HT1080 (cell line): ENCODE measurements around the gene STRN. TPM values are rescaled to one million over a fixed set of nuclear protein-coding genes. Genes with fewer than 3 reads are reported as not detected.
"Not testable (repeated sequence)": the region's sequence is repeated elsewhere in the genome, so short reads cannot be mapped to it uniquely, and the experiment has no call there.

Experiments used
- DNase-seq: peaks from one replicate; pipeline ENCODE4 v3.0.0-alpha.2; 2015; ENCODE audit warnings: low read depth
- total RNA-seq: library from RNA; depleted of rRNA; stranded (reverse); fragments of >200 nt; shearing (Covaris generic); gene quantifications from 2 replicates; pipeline ENCODE4 v1.2.3, GENCODE V29; 2014

STRN gene
- total RNA-seq, 1 experiment from 2014 or later: 14.8 TPM

DNA sequence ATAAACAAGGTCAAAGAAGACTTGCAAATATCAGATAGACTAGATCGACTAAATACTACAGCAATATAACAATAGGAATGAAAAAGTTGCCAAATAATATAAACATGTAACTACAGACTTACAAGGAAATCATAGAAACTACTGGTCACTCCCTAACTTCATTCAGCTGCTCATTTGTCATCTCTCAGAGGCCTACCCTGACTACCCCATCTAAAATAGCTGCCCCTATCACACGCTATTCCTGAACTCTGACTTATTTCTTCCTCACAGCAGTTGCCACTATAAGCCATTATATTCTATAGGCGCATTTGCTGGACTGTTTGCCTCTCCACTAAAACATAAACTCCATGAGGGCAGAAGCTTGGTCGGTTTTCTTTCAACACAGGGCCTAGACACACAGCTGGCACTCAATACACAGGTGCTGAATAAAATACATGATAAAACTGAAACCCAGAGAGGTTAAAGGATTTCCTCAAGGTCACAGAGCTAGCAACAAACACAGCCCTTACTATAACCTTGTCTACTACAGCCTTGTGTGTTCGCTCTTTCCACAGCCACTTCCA lies 1.8 kb downstream of the STRN start:
- DNase-seq: no peak

DNA sequence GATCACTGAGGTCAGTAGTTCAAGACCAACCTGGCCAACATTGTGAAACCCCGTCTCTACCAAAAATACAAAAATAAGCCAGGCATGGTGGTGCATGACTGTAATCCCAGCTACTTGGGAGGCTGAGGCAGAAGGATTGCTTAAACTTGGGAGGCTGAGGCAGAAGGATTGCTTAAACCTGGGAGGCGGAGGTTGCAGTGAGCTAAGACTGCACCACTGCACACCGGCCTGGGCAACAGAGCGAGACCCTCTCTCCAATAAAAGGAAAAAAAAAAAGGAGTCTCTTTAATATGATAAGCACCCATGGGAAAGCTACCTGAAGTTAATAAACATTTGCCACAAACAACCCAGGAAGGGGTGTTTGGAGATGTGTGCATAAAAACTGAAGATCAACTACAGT lies 2.6 kb downstream of the STRN start:
- DNase-seq: no peak

DNA sequence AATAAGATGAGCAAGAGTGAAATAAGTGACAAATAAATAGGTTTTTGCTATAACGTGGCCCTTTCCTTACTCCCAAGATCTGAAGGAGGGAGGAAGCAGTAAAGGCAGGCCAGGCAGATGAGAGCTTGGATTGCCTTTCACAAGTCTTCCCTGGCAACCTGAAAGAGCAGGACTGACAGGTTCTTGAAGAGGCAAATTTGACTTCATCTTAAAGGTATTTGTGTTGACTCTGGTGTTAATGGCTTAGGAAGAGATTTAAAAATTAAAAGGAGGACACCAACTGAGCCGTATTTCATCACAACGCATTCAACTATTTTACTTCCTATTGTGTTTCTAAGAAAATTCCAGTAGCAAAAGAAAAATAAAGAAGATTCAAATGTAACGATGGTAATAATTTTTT lies 3.2 kb downstream of the STRN start:
- DNase-seq: no peak

DNA sequence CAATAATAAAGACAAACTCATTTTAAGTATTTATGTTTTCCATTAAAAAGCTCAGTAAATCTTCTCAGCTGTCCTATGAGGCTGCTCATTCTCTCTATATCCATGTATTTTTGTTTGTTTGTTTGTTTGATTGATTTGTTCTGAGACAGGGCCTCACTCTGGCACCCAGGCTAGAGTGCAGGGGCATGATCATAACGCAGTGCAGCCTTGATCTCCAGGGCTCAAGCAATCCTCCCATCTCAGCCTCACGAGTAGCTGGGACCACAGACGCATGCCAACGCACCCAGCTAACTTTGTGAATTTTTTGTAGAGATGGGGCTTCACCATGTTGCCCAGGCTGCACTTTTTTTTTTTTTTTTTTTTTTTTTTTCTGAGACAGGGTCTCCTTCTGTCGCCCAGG lies 5.6 kb downstream of the STRN start:
- no peak for DNase-seq

DNA sequence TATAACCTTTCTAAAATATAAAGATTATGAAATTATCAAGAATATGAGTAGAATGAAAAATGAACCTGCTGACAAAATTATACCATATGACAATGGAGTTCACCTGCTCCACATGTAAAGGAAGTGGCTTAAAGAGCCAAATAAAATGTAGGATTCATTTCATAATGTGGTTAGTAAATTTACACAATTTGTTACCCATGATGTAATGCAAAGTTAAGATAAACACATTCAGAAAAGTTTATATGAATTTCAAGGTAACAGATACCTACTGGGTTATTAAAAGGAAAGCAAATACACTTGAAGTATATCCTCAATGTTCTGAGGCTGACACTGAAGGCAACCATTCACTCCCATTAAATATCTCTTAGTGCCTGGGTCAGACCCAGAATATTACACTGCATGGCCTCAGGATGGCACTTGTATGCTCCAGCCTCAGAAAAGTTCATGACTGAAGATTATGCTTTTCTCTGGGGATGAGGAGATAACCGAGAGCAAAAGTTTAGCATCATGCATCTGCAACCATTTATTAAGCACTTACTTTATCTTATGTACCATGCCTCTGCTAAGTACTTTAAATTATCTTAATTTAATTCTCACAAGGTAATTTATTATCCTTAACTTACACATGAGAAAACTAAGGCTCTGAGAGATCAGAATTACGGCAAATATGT lies 6.2 kb downstream of the STRN start:
- no peak for DNase-seq

DNA sequence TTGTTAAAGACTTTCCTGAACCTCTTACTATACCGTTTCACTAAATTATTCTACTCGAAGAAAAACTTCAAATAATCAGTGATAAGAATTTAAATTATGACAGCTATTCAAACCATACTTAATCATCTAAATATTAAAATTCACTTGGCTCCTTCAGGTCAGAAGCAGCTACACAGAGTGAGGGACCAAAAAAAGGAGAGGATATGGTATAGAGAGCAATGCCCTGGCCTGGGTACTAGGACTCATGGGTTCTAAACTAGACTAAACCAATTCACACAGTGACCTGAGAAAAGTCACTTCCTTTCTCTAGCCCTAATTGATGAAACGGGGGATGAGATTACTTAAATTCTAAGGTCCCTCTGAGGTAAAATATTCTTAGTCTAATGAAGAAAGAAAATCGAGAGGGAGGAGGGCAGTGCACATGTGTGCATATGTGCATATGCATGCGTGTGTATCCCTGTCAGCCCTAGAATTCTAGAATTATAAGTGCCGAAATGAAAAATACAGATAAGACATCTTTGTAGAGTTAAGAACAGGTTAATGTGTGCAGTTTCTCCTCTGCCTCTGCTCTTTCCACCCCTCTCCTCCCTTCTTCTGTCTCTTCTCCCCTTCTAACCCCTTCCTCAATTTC lies 11.2 kb downstream of the STRN start:
- DNase-seq: no peak

DNA sequence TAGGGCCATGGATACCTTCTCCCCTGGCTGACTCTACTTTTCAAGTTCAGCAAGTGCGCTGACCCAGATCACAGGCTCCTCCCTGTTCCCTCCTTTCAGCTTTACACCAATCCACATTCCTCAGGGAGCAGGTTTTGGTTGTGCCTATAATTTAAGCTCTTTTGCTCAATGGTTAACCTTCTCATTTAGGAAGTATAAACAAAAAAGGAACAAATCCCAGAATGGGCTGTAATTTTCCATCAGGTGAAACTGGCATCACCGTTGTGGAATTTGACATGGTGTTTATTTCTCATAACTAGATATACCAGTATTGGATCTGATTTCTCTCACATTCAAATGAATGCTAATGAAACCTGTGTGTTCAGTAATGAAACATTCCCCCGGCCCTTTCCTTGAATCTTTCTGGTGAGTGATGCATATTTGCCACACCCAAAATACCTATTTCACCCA lies 13.6 kb downstream of the STRN start:
- no peak for DNase-seq

DNA sequence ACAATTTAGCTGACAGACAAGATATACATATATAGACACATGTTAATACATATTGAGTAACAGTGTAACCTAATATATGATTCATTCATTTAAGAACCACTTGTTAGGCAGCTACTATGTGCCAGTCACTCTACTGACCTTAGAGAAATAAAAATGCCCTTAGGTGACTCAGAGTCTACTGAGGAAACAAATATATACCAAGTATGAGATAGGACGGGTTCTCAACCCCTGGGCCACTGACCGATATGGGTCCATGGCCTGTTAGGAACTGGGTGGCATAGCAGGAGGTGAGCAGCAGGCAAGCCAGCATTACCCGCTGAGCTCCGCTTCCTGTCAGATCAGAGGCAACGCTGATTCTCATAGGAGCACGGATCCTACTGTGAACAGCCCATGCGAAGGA lies 14.8 kb downstream of the STRN start:
- peak; percentile 74 for DNase-seq

DNA sequence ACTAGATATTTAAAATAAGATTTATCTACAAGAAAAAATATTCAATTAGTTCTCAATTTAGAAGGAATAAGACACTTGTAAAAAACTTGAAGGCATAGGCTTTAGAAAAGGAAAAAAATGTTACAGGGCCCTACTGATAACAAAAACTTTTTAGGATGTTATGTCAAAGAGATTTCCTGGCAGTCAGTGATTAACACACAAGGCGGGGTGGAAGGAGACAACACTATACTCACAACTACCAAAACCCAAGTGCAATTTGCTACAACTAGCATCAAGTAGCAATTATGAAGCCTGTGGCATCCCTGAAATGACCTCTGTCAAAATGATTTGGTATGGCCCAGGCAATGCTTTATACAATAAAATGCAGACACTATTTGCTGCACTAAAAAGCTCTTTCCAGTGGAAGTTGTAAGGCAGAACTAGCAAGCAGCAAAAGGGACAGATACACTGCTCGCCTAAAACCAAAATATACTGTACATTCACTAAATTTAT lies 15.3 kb downstream of the STRN start:
- no peak for DNase-seq

DNA sequence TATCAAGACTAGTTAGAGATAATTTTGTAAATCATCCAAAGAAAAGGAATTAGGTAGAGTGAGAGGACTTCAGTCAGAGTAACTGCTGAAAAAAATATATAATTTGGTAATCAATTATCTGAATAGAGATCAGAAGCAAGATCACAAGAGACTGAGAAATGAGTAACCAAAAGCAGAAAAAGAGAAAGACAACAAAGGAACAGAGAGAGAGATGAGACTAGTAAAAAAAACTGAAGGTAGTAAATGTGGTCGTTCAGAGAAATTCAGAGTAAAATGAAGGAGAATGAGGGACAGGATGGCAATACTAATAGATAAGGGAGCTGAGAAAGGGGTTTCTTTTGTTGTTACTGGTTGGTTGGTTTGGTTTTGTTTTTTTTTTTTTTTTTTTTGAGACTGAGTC lies 16.5 kb downstream of the STRN start:
- DNase-seq: no peak

DNA sequence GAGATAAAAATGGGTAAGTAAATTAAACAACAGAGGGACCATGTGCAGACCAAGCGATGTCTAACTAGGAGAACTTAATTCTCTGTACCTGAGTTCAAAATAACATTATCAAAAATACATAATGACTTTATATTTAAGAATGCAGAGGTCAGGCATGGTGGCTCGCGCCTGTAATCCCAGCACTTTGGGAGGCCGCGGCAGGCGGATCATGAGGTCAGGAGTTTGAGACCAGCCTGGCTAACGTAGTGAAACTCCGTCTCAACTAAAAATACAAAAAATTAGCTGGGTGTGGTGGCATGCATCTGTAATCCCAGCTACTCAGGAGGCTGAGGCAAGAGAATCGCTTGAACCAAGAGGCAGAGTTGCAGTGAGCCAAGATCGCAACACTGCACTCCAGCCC lies 21.1 kb downstream of the STRN start:
- DNase-seq: not testable (repeated sequence)

DNA sequence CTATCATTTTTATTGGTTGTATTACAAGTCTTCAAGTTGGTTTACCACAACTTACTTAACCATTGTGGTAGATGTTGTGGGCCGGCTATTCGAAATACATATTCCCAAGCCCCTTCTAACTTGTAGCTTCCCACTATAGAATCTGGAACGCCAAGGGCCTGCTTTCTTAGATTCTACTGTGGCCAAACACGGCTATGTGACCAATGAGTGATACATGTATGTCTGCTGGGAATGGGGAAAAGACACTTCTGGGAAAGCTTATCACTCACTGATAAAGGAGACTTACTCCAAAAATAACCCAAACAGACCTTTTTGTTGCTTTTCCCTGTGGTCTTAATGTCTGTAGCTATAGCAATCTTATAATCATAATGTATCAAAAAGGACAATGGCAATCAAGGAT lies 24.5 kb downstream of the STRN start:
- no peak for DNase-seq

DNA sequence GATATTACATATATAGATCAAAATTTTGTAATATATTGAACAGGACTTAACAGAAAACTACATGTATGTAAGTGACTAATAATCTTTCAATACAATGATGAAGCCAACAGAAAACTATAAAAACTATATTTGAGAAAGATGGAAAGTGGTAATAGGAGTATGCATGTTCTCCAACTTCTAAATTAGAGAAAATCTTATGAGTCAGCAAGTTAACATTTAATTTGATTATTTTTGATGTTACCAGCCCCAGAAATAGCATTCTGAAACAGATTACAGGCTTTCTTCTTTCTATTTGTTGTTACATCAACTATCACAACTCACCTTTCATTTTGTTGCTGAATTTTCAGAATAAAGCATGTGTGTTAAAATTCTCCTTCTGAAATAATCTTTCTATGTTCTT lies 29.8 kb downstream of the STRN start:
- not testable (repeated sequence) for DNase-seq

DNA sequence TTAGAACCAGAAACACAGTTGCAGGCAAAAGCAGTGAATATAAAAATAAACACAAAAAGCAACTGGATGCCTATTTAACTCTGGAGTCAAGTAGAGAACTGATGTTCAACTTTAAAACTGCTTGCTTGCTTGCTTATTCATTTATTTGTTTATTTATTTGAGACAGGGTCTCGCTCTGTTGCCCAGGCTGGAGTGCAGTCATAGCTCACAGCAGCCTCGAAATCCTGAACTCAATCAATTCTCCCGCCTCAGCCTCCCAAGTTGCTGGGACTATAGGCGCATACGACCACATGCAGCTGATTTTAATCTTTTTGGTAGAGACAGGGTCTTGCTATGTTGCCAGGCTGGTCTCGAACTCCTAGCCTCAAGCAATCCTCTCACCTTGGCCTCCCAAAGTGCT lies 34.6 kb downstream of the STRN start:
- not testable (repeated sequence) for DNase-seq

DNA sequence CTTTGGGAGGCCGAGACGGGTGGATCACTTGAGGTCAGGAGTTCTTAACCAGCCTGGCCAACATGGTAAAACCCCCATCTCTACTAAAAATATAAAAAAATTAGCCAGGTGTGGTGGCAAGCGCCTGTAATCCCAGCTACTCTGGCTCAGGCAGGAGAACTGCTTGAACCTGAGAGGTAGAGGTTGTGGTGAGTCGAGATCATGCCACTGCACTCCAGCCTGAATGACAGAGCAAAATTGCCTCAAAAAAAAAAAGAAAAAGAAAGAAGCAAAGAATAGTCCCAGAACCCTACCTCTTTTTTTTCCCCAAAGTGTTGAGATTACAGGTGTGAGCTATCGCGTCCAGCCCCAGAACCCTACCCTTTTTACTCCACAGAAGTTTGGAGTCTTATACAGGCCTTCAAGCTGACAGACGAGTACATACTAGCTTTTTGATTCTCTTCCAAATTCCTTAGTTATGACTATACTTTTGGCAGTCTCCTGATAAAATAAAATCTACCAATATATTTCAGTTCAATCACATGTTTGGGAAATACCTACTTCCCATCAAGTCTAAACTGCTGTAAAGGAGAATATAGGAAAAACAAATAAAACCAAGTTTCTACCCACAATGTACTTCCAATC lies 35.4 kb downstream of the STRN start:
- DNase-seq: peak; percentile 71

DNA sequence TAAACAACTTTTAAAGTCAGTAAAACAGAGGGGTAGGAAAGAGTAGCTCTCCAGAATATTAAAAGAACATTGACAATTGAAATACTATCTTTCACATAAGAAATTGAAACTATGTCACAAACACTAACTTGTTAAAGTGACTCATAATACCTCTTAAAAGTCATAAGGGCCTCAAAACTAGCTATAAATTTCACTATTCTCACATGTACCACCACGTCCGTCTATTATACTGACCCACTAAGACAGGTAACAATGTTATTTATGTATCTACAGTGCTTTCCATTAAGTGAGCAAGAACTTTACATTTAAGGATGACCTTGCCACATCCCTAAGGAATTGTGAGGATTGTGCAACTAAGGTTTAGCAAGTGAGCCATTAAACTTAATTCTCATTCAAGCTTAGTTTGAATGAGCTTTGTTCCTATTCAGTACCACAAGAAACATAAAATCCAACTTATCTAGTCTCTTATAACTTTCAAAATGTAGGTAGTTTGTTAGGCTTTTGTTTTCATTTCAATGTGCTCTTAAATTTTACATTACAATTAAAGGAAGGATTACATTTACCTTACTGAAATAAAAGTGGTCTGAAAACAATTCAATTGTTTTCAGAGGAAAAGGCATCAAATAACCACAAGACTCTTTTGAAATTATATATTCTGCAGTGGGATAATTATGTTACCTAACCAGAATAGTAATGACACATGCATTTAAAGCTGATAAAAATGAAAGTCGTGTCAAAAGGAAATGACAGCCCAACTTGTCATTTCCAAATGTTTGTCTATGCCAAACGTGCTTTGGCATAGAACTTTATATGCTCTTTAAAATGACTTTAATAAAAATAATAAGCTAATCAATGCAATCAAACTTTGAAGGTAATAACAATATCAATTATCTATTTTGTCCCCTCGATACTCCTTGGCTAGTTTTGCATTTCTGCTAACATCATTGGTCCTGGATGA lies 39.9 kb downstream of the STRN start:
- not testable (repeated sequence) for DNase-seq

DNA sequence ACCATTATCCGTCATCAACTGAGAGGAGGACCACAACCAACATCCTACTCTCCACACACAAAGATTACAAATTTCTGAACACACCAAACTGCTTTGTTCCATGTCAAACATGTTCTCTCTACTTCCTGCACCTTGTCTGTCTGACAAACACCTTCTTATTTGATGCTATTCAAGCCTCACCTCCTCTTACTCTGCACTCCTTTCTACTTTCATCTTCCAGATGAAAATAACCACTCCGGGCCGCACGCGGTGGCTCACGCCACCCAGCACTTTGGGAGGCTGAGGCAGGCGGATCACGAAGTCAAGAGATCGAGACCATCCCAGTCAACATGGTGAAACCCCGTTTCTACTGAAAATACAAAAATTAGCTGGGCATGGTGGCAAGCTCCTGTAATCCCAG lies 43.7 kb downstream of the STRN start:
- DNase-seq: not testable (repeated sequence)

DNA sequence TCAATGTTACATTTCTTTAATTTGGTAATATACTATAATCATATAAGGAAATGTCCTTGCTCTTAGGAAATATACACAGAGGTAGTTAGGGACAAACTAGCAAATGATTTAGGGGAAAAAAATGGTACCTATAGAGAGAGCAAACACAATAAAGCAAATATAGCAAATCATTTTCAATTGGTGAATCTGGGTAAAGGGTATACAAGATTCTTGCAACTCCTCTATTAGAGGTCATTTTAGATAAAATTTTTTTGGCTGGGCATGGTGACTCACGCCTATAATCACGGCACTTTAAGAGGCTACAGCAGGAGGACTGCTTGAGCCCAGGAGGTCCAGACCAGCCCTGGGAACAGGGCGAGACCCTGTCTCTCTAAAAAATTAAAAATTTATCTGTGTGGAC lies 44.4 kb downstream of the STRN start:
- DNase-seq: no peak

DNA sequence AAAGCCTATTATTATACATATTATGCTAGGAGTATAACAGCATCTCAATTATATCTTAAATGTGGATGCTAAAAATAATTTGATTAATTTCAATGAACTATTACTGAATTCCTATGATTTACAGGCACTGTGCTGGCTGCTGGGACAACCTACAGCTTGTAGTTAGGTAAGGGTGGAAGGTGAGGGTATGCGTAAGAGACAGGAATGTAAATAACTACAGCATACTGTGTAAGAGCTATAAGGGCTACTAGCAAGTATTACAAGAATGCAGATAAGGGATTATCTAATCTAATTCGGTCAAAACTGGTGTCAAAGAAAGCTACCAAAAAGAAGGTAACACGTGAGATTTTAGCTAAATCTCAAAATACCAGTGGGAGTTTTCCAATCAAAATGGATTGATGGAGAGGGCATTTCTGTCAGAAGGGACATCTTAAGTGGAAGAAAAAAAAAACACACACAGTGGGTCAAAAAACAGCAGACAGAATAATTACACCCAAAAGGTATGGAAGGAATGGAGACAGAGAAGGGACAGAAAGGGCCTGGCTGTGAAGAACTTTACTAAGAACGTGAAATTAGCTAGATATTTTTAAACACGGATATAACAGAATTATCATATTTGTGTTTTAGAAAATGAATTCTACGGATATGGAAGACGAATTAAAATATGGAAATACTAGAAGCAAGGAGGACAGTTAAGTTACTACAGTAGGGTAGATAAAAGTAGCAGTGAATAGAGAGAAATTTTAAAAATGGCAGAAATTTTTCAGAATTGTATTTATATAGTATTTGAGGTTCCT lies 47.1 kb downstream of the STRN start:
- DNase-seq: no peak

DNA sequence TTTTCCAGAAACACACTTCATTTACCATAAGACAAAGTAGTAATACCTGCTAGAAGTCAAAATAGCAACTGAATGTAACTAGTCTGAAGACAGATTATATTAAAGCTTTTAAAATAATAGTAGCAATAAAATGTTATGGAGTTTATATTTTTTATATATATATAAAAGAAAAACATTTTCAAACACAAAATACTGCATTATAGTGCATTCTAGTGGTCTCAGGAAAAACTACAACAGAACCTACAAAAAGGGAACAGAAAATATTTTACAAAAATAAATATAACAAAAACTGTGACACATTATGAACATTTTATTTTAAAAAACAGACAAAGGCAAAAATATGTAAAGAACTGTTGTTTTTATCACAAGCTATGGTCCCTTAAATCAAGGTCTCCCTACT lies 48.0 kb downstream of the STRN start:
- DNase-seq: no peak
